Retinal pigment epithelial cell (primary cell): ENCODE measurements around the gene GARIN3.
A peak's percentile ranks its signal among the peaks of the same experiment; 100 is the strongest.

Source experiments
- DNase-seq: peaks from one replicate; pipeline ENCODE4 v3.0.0-alpha.2; 2010; ENCODE audit warnings: low read depth
- H3K4me3 ChIP-seq: 2 replicates; pipeline ENCODE4 v1.5.1; 2011; ENCODE audit warnings: mild to moderate bottlenecking, low read length, control low read depth, moderate library complexity
- CTCF ChIP-seq: conservative IDR thresholded peaks from 2 replicates; pipeline ENCODE4 v1.5.1; 2011; ENCODE audit warnings: low read depth, low read length, control low read depth, inconsistent platforms

GARIN3 gene

GRCh38 chr5:157168286-157168685, 2.2 kb upstream of the GARIN3 start:
- H3K4me3 ChIP-seq, result no peak overlapping the region
- DNase-seq, result no peak
- TF ChIP-seq CTCF, result no peak

- peak; percentile 58 for DNase-seq
- TF ChIP-seq CTCF, result no peak
- no peak overlapping the region for H3K4me3 ChIP-seq
Observed at GRCh38 chr5:157167214-157167621, 1.2 kb upstream of the GARIN3 start.

- no peak for TF ChIP-seq CTCF
- no peak overlapping the region for H3K4me3 ChIP-seq
- DNase-seq, result no peak
Observed at GRCh38 chr5:157165668-157166067, 396 bp downstream of the GARIN3 start.

- TF ChIP-seq CTCF, result no peak
- no peak for DNase-seq
- H3K4me3 ChIP-seq, result no peak overlapping the region
Observed at GRCh38 chr5:157165261-157165660, 803 bp downstream of the GARIN3 start.

GRCh38 chr5:157164521-157164920, 1.5 kb downstream of the GARIN3 start:
- TF ChIP-seq CTCF, result no peak
- no peak overlapping the region for H3K4me3 ChIP-seq
- no peak for DNase-seq

- H3K4me3 ChIP-seq, result no peak overlapping the region
- TF ChIP-seq CTCF, result no peak
- DNase-seq, result no peak
Observed at GRCh38 chr5:157162919-157163510, 3.0 kb downstream of the GARIN3 start.

- TF ChIP-seq CTCF, result no peak
- no peak for DNase-seq
Observed at GRCh38 chr5:157161996-157162395, 4.1 kb downstream of the GARIN3 start.

More at GRCh38 chr5:157161996-157162395, 4.1 kb downstream of the GARIN3 start:
- no peak overlapping the region for H3K4me3 ChIP-seq
